HEK293 (cell line): Measurements from ENCODE around the gene PPP3CA.

ENCODE experiments used
- CTCF ChIA-PET: fragments of 350-600 bp; formaldehyde crosslinking; extraction: SDS; loops from one replicate; lab custom pipeline; 2021; ENCODE audit warnings: antibody characterized with exemption; lab: Yijun Ruan, JAX
- POLR2A ChIA-PET: fragments of 300-600 bp; formaldehyde crosslinking; extraction: SDS; loops from one replicate; lab custom pipeline; 2020; ENCODE audit warnings: antibody characterized with exemption, inconsistent platforms; lab: Yijun Ruan, JAX
- H3K27ac ChIP-seq: fragments of 200-500 bp; sonication (Bioruptor generic); 2 replicates; pipeline ENCODE4 v1.5.1; 2014; ENCODE audit warnings: low read depth, low read length, control low read depth, inconsistent platforms; ENCODE audit errors: extremely low read depth
- H3K36me3 ChIP-seq, 2 experiments: fragments of 200-500 bp in 1 of 2; sonication (Bioruptor generic) in 1 of 2; 1 replicate in 1 of 2; 2 replicates in 1 of 2; pipeline ENCODE4 v1.5.1; 2014 to 2017; ENCODE audit warnings: inconsistent platforms in 2 of 2, low read length in 2 of 2; ENCODE audit not compliant: control insufficient read depth in 2 of 2, insufficient read depth in 1 of 2
- H3K4me1 ChIP-seq: fragments of 200-500 bp; sonication (Bioruptor generic); 2 replicates; pipeline ENCODE4 v1.5.1; 2014; ENCODE audit warnings: mild to moderate bottlenecking, low read length, inconsistent platforms; ENCODE audit not compliant: control insufficient read depth, insufficient read depth
- H3K4me3 ChIP-seq: 2 replicates; pipeline ENCODE4 v1.5.1; 2011; ENCODE audit warnings: low read depth, mild to moderate bottlenecking, control low read depth, low read length, moderate library complexity
- H3K9me3 ChIP-seq: fragments of 200-500 bp; sonication (Bioruptor generic); 2 replicates; pipeline ENCODE4 v1.5.1; 2014; ENCODE audit warnings: low read depth, low read length, inconsistent platforms; ENCODE audit not compliant: control insufficient read depth, insufficient read depth
- FEZF1 ChIP-seq: fragments of 450-650 bp; formaldehyde crosslinking; IDR thresholded peaks from 2 replicates; pipeline ENCODE4 v1.5.1; 2016; ENCODE audit warnings: missing biosample characterization, missing genetic modification characterization
- OSR2 ChIP-seq: fragments of 450-650 bp; formaldehyde crosslinking; IDR thresholded peaks from 2 replicates; pipeline ENCODE4 v1.5.1; 2016; ENCODE audit warnings: missing biosample characterization, missing genetic modification characterization
- PRDM4 ChIP-seq: fragments of 450-650 bp; formaldehyde crosslinking; IDR thresholded peaks from 2 replicates; pipeline ENCODE4 v1.5.1; 2017; ENCODE audit warnings: missing biosample characterization, missing genetic modification characterization
- SALL2 ChIP-seq: fragments of 450-650 bp; formaldehyde crosslinking; IDR thresholded peaks from 2 replicates; pipeline ENCODE4 v1.5.0; 2017; ENCODE audit warnings: missing biosample characterization, mild to moderate bottlenecking, missing genetic modification characterization, borderline replicate concordance
- ZBTB11 ChIP-seq: fragments of 450-650 bp; formaldehyde crosslinking; conservative IDR thresholded peaks from 2 replicates; pipeline ENCODE4 v1.5.1; 2016; ENCODE audit warnings: low read depth, missing biosample characterization, missing genetic modification characterization
- ZFP69B ChIP-seq: fragments of 450-650 bp; formaldehyde crosslinking; IDR thresholded peaks from 2 replicates; pipeline ENCODE4 v1.5.1; 2016; ENCODE audit warnings: missing biosample characterization, missing genetic modification characterization
- ZNF114 ChIP-seq: fragments of 450-650 bp; formaldehyde crosslinking; IDR thresholded peaks from 2 replicates; pipeline ENCODE4 v1.5.0; 2017; ENCODE audit warnings: missing biosample characterization, missing genetic modification characterization
- ZNF19 ChIP-seq: fragments of 450-650 bp; formaldehyde crosslinking; IDR thresholded peaks from 2 replicates; pipeline ENCODE4; 2016; ENCODE audit warnings: missing biosample characterization, missing genetic modification characterization, low read depth
- ZNF221 ChIP-seq: fragments of 450-650 bp; formaldehyde crosslinking; IDR thresholded peaks from 2 replicates; pipeline ENCODE4 v1.5.1; 2017; ENCODE audit warnings: missing biosample characterization, missing genetic modification characterization, borderline replicate concordance
- ZNF335 ChIP-seq: fragments of 450-650 bp; formaldehyde crosslinking; conservative IDR thresholded peaks from 2 replicates; pipeline ENCODE4 v1.5.1; 2016; ENCODE audit warnings: missing biosample characterization, missing genetic modification characterization
- ZNF362 ChIP-seq: fragments of 450-650 bp; formaldehyde crosslinking; IDR thresholded peaks from 2 replicates; pipeline ENCODE4 v1.5.1; 2016; ENCODE audit warnings: missing biosample characterization, missing genetic modification characterization
- ZNF391 ChIP-seq: fragments of 450-650 bp; formaldehyde crosslinking; IDR thresholded peaks from 2 replicates; pipeline ENCODE4 v1.5.1; 2016; ENCODE audit warnings: low read depth, missing biosample characterization, missing genetic modification characterization, borderline replicate concordance
- ZNF510 ChIP-seq: fragments of 450-650 bp; formaldehyde crosslinking; IDR thresholded peaks from 2 replicates; pipeline ENCODE4 v1.5.1; 2018; ENCODE audit warnings: mild to moderate bottlenecking, missing genetic modification characterization, missing biosample characterization; ENCODE audit not compliant: insufficient replicate concordance
- ZNF529 ChIP-seq: fragments of 450-650 bp; formaldehyde crosslinking; IDR thresholded peaks from 2 replicates; pipeline ENCODE4 v1.5.1; 2017; ENCODE audit warnings: missing genetic modification characterization, missing biosample characterization; ENCODE audit not compliant: insufficient replicate concordance
- ZNF645 ChIP-seq: fragments of 450-650 bp; formaldehyde crosslinking; IDR thresholded peaks from 2 replicates; pipeline ENCODE4; 2016; ENCODE audit warnings: missing biosample characterization, missing genetic modification characterization
- ZNF777 ChIP-seq: fragments of 450-650 bp; formaldehyde crosslinking; IDR thresholded peaks from 2 replicates; pipeline ENCODE4 v1.5.1; 2017; ENCODE audit warnings: missing biosample characterization, missing genetic modification characterization, borderline replicate concordance
- ZNF785 ChIP-seq: fragments of 450-650 bp; formaldehyde crosslinking; IDR thresholded peaks from 2 replicates; pipeline ENCODE4 v1.5.1; 2016; ENCODE audit warnings: missing biosample characterization, missing genetic modification characterization
- ZNF843 ChIP-seq: fragments of 450-650 bp; formaldehyde crosslinking; IDR thresholded peaks from 2 replicates; pipeline ENCODE4 v1.5.1; 2016; ENCODE audit warnings: missing biosample characterization, missing genetic modification characterization

PPP3CA gene

GRCh38 chr4:101357751-101358150 is 10.4 kb upstream of the PPP3CA start:
- TF ChIP-seq ZFP69B (no peak), ZNF362 (no peak), ZNF19 (tag by site-specific recombination) (no peak), PRDM4 (no peak), ZNF510 (tag by site-specific recombination) (no peak), ZNF785 (tag by site-specific recombination) (no peak), ZNF529 (tag by site-specific recombination) (no peak), ZBTB11 (no peak), ZNF843 (tag by site-specific recombination) (no peak), ZNF335 (no peak), ZNF645 (tag by site-specific recombination) (no peak)
- POLR2A ChIA-PET, result no interaction called here
- Histone ChIP-seq H3K4me1 (no peaks in the 10 kb centered on the region), H3K27ac (no peak overlapping the region), H3K36me3 (no peaks in the 10 kb centered on the region), H3K9me3 (no peaks in the 10 kb centered on the region), H3K4me3 (no peak overlapping the region)
- CTCF ChIA-PET, result interaction anchor here (0.6 to 0.7 kb wide), 2 partner anchors 13 to 423 kb away, joined by 4 to 5 read pairs; no protein-coding TSS in a partner anchor

- Histone ChIP-seq H3K27ac (no peak overlapping the region), H3K36me3 (no peaks in the 10 kb centered on the region), H3K4me1 (no peaks in the 10 kb centered on the region), H3K4me3 (no peak overlapping the region), H3K9me3 (no peaks in the 10 kb centered on the region)
- ChIA-PET POLR2A (no interaction called here), CTCF (interaction anchor here (0.7 kb wide), 1 partner anchor 422 kb away, joined by 4 read pairs; no protein-coding TSS in a partner anchor)
- TF ChIP-seq ZNF221 (tag by site-specific recombination) (no peak), ZNF391 (tag by site-specific recombination) (no peak), ZNF114 (no peak), SALL2 (tag by site-specific recombination) (no peak), ZNF777 (tag by site-specific recombination) (no peak), FEZF1 (no peak), OSR2 (tag by site-specific recombination) (no peak)
Measured at GRCh38 chr4:101356928-101357327, 9.6 kb upstream of the PPP3CA start.
